Measurements from ENCODE around the gene KRT37. TPM values are rescaled to one million over a fixed set of nuclear protein-coding genes. Genes with fewer than 3 reads are reported as not detected.
"Not testable (repeated sequence)": the region's sequence is repeated elsewhere in the genome, so short reads cannot be mapped to it uniquely, and the experiment has no call there.

Gene KRT37
- total and polyA plus RNA-seq, 9 of the 15 experiments (the other 6 are each of a cell fraction or from before 2014, with no cell fraction given) = not detected

- ChIA-PET POLR2A (no interaction called here), CTCF (ENCODE audit: low intra/inter-chr PET ratio) (interaction anchor here (0.7 kb wide), 1 partner anchor 1083 kb away, joined by 7 read pairs; no protein-coding TSS in a partner anchor)
- Histone ChIP-seq H3K4me2 (ENCODE audit: insufficient read depth, low read length) (no peak overlapping the region), H3K4me1 (replicated peaks in 1 of 2; ENCODE audit: control insufficient read depth in 2 of 2, insufficient read depth in 2 of 2, low read length in 2 of 2) (no peaks in the 10 kb centered on the region), H3K9me3 (replicated peaks; ENCODE audit: control insufficient read depth, insufficient read depth, low read depth, low read length) (no peaks in the 10 kb centered on the region), H2AFZ (ENCODE audit: low read depth, low read length) (no peak overlapping the region), H3K79me2 (ENCODE audit: control insufficient read depth, insufficient read depth, low read length) (no peaks in the 10 kb centered on the region), H4K20me1 (replicated peaks; ENCODE audit: control insufficient read depth, insufficient read depth, low read length) (no peaks in the 10 kb centered on the region), H3K4me3 (no peak overlapping the region), H3K9me1 (ENCODE audit: control insufficient read depth, insufficient read depth, low read length) (no peaks in the 10 kb centered on the region), H3K27ac (ENCODE audit: extremely low read depth, low read depth, low read length) (no peak overlapping the region), H3K36me3 (ENCODE audit: control insufficient read depth, insufficient read depth, low read length) (no peaks in the 10 kb centered on the region), H3K9ac (ENCODE audit: insufficient read depth in 1 of 2, low read depth in 2 of 2, low read length in 2 of 2) (no peak overlapping the region), H3K27me3 (ENCODE audit: control insufficient read depth in 2 of 2, insufficient read depth in 2 of 2, low read length in 2 of 2) (peaks cover 4 to 41% of the 10 kb centered on the region in 2 experiments)
- DNase-seq (ENCODE audit: extremely low read depth in 1 of 4, low spot score in 3 of 4) (no peak), ATAC-seq (no peak), FAIRE-seq (no peak)
- in situ Hi-C loops (cut with MboI) = no loop called here
- no peak for TF ChIP-seq ARID2 (IDR thresholded peaks at IDR 0.05)
- no peak for TF ChIP-seq ADNP (tag; IDR thresholded peaks at IDR 0.05)
- no peak for TF ChIP-seq SAFB2 (IDR thresholded peaks at IDR 0.05; ENCODE audit: borderline replicate concordance, low read depth, low read length, severe bottlenecking)
- TF ChIP-seq SMC3 (conservative IDR thresholded peaks at IDR 0.05; ENCODE audit: insufficient read depth, low read depth, low read length) = no peak
- no peak for TF ChIP-seq HOXB6 (CRISPR knock-in tag; IDR thresholded peaks at IDR 0.05; ENCODE audit: borderline replicate concordance)
- no peak for TF ChIP-seq RBM39 (optimal IDR thresholded peaks at IDR 0.05; ENCODE audit: low read depth, low read length)
- WGBS (ENCODE audit: insufficient coverage, low coverage, missing lambda C conversion rate) = 0% methylated on average over 1 of the region's 1 CpG
- intact Hi-C loops (cut with micrococcal nuclease) = no loop called here
- no TSS peak for BruUV-seq (replicated peaks)
Measured at GRCh38 chr17:41395611-41396010, 28.8 kb downstream of the KRT37 start.

DNA sequence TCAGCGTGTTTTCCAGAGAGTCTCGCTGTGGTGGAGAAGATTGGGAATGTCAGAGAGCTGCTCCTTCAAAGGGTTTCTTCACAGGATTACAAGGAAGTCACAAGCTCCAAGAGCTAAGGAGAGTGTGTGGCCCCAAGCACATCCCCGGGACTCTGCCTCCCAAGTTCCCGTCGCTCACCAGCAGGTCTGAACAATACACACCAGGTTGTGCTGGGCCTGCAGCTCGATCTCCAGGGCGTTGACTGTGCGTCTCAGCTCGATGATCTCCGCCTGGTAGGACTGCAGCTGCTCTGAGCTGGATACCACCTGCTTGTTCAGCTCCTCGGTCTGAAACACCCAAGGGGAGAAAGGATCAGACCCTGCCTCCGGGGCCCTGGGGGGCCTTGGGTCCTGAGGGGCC, 29.3 kb downstream of the KRT37 start:
- DNase-seq (ENCODE audit: extremely low read depth in 1 of 4, low spot score in 3 of 4); H4K20me1 ChIP-seq (replicated peaks; ENCODE audit: control insufficient read depth, insufficient read depth, low read length); H3K9ac ChIP-seq (ENCODE audit: insufficient read depth in 1 of 2, low read depth in 2 of 2, low read length in 2 of 2); H3K79me2 ChIP-seq (ENCODE audit: control insufficient read depth, insufficient read depth, low read length); H3K4me2 ChIP-seq (ENCODE audit: insufficient read depth, low read length); BruUV-seq (replicated peaks); intact Hi-C loops (cut with micrococcal nuclease); in situ Hi-C loops (cut with MboI); FAIRE-seq; ATAC-seq; CTCF ChIA-PET (ENCODE audit: low intra/inter-chr PET ratio); H3K9me3 ChIP-seq (replicated peaks; ENCODE audit: control insufficient read depth, insufficient read depth, low read depth, low read length); POLR2A ChIA-PET; H3K9me1 ChIP-seq (ENCODE audit: control insufficient read depth, insufficient read depth, low read length); H3K4me3 ChIP-seq; H3K27ac ChIP-seq (ENCODE audit: extremely low read depth, low read depth, low read length); H2AFZ ChIP-seq (ENCODE audit: low read depth, low read length); H3K4me1 ChIP-seq (replicated peaks in 1 of 2; ENCODE audit: control insufficient read depth in 2 of 2, insufficient read depth in 2 of 2, low read length in 2 of 2); H3K36me3 ChIP-seq (ENCODE audit: control insufficient read depth, insufficient read depth, low read length): not testable (repeated sequence)
- WGBS (ENCODE audit: insufficient coverage, low coverage, missing lambda C conversion rate) = 0% methylated on average over 3 of the region's 12 CpGs
- H3K27me3 ChIP-seq (ENCODE audit: control insufficient read depth in 2 of 2, insufficient read depth in 2 of 2, low read length in 2 of 2) = peaks cover 4 to 37% of the 10 kb centered on the region in 2 experiments

Data from K562 (cell line).